ENCODE measurements around the gene RAP1GAP2. TPM values are rescaled to one million over a fixed set of nuclear protein-coding genes. Genes with fewer than 3 reads are reported as not detected.

Gene RAP1GAP2
- total RNA-seq, 2 donors from 2014 or later = 28.9 to 48.3 TPM

DNA sequence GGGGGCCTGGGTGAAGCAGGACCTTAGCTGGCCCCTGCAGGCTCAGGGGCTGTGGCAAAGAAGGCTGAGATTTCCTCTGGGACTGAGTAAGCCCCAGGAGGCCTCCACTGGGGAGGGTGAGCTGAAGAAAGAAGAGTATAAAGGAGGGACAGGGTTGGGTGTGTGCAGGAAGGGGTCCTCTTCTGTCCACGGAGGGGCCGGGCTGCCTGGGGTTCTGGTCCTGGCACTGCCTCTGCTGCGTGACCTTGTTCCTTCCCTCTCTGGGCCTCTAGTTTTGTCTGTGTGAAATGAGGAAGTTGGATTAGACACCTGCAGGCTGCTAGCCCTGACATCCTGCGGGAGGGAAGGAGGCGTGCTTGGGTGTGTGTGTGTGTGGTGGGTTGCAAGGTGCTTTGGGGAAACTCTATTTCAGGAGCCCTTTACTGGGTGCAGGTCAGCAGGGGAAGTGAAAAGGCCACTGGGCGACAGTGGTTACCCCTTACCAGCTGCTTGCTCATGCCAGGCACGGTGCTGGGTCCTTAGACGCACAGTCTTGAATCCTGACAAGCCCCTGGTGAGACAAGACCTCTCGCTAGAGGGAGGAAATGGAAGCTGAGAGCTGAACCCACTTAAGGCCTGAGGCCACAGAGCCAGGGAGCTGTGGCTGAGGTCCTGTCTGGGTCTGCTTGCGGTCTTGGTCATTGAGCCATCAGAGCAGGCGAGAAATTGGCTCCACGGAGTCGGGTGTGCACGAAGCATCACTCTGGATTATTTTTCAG is 206.5 kb downstream of the RAP1GAP2 start:
- TF ChIP-seq, protein P1, sequence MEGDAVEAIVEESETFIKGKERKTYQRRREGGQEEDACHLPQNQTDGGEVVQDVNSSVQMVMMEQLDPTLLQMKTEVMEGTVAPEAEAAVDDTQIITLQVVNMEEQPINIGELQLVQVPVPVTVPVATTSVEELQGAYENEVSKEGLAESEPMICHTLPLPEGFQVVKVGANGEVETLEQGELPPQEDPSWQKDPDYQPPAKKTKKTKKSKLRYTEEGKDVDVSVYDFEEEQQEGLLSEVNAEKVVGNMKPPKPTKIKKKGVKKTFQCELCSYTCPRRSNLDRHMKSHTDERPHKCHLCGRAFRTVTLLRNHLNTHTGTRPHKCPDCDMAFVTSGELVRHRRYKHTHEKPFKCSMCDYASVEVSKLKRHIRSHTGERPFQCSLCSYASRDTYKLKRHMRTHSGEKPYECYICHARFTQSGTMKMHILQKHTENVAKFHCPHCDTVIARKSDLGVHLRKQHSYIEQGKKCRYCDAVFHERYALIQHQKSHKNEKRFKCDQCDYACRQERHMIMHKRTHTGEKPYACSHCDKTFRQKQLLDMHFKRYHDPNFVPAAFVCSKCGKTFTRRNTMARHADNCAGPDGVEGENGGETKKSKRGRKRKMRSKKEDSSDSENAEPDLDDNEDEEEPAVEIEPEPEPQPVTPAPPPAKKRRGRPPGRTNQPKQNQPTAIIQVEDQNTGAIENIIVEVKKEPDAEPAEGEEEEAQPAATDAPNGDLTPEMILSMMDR (IDR thresholded peaks at IDR 0.05) = no peak
- TF ChIP-seq POLR2A (IDR thresholded peaks at IDR 0.05) = no peak
- no peak for TF ChIP-seq POLR2AphosphoS5 (IDR thresholded peaks at IDR 0.05)
- H3K4me1 ChIP-seq (replicated peaks) = peaks cover 7% of the 10 kb centered on the region
- no peaks in the 10 kb centered on the region for H3K9me3 ChIP-seq
- no peak for DNase-seq (ENCODE audit: low spot score)
- H3K36me3 ChIP-seq = no peaks in the 10 kb centered on the region
- peak overlapping the region in 1 of 2 donors; percentile 69 for H3K27ac ChIP-seq
- intact Hi-C loops (cut with DNase I) = no loop called here
- no peak overlapping the region for H3K4me3 ChIP-seq
- H3K27me3 ChIP-seq (replicated peaks; ENCODE audit: insufficient read depth) = no peaks in the 10 kb centered on the region
- WGBS = 77% methylated on average over 14 of the region's 14 CpGs

DNA sequence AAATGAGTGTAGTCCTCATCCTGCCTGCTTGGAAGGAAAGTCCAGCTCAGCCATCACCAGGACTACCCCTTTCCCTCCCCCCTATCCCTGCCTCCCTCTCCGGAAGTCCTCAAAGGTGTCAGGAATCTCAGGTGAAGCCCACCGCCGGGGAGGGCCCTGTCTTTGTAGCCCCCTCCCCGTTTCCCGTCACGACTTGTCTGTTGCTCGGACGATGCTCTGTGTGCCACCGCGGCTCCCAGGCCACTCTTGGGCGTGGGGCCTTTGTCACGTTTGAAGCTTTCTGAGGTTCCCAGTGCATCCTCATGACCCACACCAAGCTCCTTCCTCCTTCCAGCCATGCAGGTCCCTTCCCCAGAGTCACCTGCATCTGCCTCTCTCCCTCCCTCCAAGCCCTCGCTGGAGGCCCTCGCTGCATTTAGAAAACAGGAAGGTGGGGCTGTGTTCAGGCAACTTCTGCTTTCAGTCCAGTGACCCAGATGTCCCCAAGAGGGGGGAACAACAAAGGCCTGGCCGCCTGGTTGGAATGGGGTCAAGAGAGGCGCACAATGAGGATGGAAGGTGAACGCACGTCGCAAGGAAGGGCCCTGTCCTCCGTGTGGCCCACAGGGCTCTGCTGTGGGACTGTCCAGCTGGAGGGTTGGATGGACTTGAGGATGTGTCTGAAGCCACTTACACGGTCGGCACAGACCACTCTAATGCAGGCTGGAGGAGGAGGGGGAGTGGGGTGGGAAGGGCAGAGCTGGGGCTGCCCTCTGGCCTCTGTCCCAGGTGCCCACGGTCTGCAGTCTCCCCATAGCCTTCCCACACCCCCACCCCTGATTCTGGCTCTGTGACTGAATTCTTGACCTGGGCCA is 207.3 kb downstream of the RAP1GAP2 start:
- Histone ChIP-seq H3K4me3 (no peak overlapping the region), H3K27me3 (replicated peaks; ENCODE audit: insufficient read depth) (no peaks in the 10 kb centered on the region), H3K9me3 (no peaks in the 10 kb centered on the region), H3K27ac (peak overlapping the region; percentile 69 to 72), H3K4me1 (replicated peaks) (peaks cover 7% of the 10 kb centered on the region), H3K36me3 (no peaks in the 10 kb centered on the region)
- TF ChIP-seq POLR2AphosphoS5 (IDR thresholded peaks at IDR 0.05) = no peak
- no peak for TF ChIP-seq POLR2A (IDR thresholded peaks at IDR 0.05)
- TF ChIP-seq, protein P1 (IDR thresholded peaks at IDR 0.05) = no peak
- no peak for DNase-seq (ENCODE audit: low spot score)
- WGBS = 71% methylated on average over 23 of the region's 23 CpGs
- intact Hi-C loops (cut with DNase I) = no loop called here

DNA sequence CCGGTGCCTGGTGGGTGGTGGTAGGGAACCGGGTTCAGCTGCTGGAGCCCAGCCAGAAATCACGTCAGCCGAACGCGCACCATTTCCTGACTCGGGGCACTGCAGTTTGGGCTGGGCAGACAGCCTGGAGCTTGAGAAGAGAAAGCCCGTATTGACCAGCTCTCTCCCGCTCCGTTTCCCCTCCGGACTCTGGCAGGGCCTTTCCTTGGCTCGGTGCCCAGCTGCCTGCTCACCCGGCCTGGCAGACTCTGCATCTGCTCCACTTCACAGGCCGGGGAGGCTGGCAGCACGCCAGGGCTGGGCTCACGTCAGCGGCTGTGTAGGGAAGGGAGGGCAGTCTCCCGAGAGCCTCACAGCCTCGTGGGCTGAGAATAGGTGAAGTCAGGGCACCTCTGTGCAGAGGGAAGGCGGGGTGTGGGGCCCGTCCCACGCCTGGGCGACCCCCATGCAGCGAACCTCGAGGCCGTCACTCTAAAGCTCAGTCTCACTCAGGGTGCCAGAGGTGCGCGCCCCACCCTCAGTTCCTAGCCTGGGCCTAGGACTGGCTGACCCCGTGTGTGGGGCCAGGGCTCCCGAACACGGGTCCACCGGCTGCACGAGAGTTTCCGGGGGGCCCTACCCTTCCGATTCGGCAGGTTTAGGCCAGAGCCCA is 208.0 kb downstream of the RAP1GAP2 start:
- DNase-seq (ENCODE audit: low spot score) = peak; percentile 98
- Histone ChIP-seq H3K36me3 (no peaks in the 10 kb centered on the region), H3K9me3 (no peaks in the 10 kb centered on the region), H3K4me1 (replicated peaks) (peaks cover 7% of the 10 kb centered on the region), H3K27me3 (replicated peaks; ENCODE audit: insufficient read depth) (no peaks in the 10 kb centered on the region), H3K27ac (peak overlapping the region; percentile 69 to 72), H3K4me3 (peak overlapping the region in 1 of 2 donors; percentile 13)
- intact Hi-C loops (cut with DNase I) = no loop called here
- WGBS = 6% methylated on average over 25 of the region's 36 CpGs
- TF ChIP-seq POLR2A (IDR thresholded peaks at IDR 0.05) (peak; percentile 43), POLR2AphosphoS5 (IDR thresholded peaks at IDR 0.05) (peak; percentile 92)
- TF ChIP-seq, protein P1 (IDR thresholded peaks at IDR 0.05) = no peak

DNA sequence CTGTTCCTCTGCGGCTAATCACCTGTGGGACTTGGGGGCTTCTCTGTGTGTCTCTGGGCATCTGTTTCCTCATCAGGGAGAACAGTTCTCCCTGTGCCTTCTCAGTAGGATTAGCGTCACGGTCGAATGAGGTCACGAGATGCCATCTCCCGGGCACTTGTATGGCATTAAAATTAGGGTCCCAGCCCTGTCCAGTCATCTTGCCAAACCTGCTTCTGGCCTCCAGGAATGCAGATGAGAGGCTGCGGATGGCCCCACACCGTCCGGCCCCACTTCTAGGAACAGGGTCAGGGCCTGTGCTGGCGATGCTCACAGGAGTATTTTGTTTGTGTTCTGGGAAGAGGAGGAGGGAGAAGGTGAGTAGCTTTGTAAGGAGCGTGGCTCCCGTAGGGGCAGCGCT is 208.7 kb downstream of the RAP1GAP2 start:
- 78% methylated on average over 13 of the region's 13 CpGs for WGBS
- Histone ChIP-seq H3K27me3 (replicated peaks; ENCODE audit: insufficient read depth) (no peaks in the 10 kb centered on the region), H3K9me3 (no peaks in the 10 kb centered on the region), H3K36me3 (no peaks in the 10 kb centered on the region), H3K27ac (peak overlapping the region; percentile 69 to 72), H3K4me1 (replicated peaks) (peaks cover 7% of the 10 kb centered on the region), H3K4me3 (no peak overlapping the region)
- no peak for DNase-seq (ENCODE audit: low spot score)
- intact Hi-C loops (cut with DNase I) = no loop called here
- TF ChIP-seq POLR2AphosphoS5 (IDR thresholded peaks at IDR 0.05) (no peak), POLR2A (IDR thresholded peaks at IDR 0.05) (no peak)
- TF ChIP-seq, protein P1 (IDR thresholded peaks at IDR 0.05) = no peak
